KOPT-K1 (cell line): ENCODE measurements around the gene SNX33.
A peak's percentile ranks its signal among the peaks of the same experiment; 100 is the strongest.
"Not testable (repeated sequence)": the region's sequence is repeated elsewhere in the genome, so short reads cannot be mapped to it uniquely, and the experiment has no call there.

Experiments
- H3K27ac ChIP-seq: fragments of 200-600 bp; sonication (generic); 2 replicates; pipeline ENCODE4 v1.5.1; 2016; ENCODE audit warnings: antibody characterized with exemption, mild to moderate bottlenecking, low read depth, low read length; ENCODE audit not compliant: poor library complexity, severe bottlenecking
- H3K36me3 ChIP-seq: fragments of 200-600 bp; sonication (generic); 2 replicates; pipeline ENCODE4 v1.5.1; 2017; ENCODE audit warnings: antibody characterized with exemption, mild to moderate bottlenecking, low read length, moderate library complexity; ENCODE audit not compliant: insufficient read depth
- H3K9me3 ChIP-seq: fragments of 200-600 bp; sonication (generic); 2 replicates; pipeline ENCODE4 v1.5.1; 2017; ENCODE audit warnings: antibody characterized with exemption, low read length, mild to moderate bottlenecking; ENCODE audit not compliant: insufficient read depth, poor library complexity, severe bottlenecking

Gene SNX33

DNA sequence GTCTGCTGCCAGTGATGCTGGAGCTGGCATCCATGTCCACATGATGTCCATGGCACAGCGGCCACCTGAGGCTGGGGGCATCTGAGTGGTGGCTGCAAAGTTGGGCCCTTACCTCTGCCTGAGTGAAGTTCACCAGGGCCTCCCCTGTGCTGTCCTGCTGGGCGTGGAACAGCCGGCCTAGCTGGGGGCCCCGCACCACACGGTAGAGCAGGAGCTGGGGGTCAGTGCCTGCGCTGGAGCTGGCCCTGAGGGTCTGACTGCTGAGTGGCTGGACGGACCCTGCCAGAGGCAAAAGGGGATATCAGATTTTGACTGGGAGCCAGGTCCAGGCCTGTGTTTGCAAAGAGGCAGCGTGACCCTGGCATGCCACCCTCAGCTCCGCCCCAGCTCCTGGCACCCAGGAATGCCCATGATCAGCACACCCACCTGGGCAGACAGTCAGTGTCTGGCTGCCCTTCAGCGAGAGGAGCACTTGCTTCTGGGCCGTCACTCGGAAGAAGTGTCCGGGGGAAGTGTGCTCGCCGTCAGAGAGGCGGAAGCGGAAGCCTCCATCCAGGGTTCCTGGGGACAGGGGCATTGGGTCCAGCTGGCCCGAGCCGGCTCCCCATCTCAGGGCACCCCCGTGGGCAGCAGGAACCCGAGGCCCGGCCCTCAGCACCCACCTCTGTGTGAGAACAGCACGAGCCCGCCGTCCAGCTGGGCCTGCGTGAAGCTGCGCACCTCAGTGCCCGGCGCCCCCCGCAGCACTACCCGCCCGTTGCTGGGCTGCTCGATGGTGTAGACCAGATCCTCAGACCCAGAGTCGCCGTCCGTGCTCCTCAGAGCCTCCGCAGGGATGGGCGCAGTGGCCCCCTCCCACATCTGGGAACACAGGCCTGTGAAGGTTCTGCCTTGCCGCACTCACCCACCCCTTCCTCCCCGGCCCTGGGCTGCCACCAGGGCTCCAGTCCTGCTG, 34.7 kb downstream of the SNX33 start:
- Histone ChIP-seq H3K9me3 (no peaks in the 10 kb centered on the region), H3K36me3 (no peaks in the 10 kb centered on the region), H3K27ac (no peak overlapping the region)

DNA sequence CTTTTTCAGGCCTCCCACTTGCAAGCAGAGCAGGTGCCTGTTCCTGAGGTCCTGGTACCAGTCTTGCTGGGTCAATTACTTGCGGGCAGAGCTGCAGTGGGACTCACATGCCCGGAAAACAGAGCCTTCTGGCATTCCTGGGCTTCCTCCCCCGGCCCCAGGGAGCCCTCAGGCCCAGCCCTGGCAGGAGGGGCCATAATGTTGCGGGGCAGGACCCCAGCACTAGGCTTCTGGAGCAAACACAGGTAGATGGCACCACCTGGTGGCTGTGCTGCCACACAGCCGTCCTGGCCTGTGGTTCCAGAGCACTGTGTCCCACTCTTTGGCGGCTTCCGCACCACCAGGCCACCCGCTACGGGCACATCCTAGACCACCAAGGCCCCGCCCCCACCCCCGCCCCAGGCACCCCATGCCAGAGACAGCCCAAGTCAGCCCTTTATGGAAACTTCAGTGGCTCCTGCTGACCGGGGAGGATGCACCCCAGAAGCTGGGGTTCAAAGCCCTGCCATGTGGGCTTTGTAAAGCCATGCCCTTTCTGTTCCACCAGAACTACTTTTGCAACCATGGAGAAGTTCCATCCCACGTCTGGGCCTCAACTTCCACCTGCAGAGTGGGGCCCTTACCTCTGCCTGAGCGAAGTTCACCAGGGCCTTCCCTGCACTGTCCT, 36.1 kb downstream of the SNX33 start:
- H3K27ac ChIP-seq, H3K9me3 ChIP-seq: not testable (repeated sequence)

DNA sequence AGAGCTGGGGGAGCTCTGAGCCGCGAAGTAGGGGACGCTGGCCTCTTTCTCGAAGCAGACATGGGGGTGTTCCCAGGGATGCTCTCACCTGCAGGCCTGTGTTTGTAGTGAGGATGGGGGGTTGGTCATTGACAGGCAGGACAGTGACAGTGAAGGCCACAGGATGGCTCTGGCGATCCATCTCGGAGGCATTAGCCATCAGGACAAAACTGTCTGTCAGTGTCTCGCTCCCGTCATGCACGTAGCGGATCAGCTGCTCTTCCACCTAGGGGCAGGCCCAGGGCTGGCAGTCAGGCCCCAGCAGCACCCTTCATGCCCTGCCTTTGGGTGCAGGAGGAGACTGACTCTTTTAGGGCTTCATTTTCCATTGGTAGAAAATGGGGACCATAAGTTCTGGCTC, 36.9 kb downstream of the SNX33 start:
- Histone ChIP-seq H3K9me3 (no peaks in the 10 kb centered on the region), H3K27ac (no peak overlapping the region), H3K36me3 (no peaks in the 10 kb centered on the region)

More for the DNA sequence above, 36.1 kb downstream of the SNX33 start:
- not testable (repeated sequence) for H3K36me3 ChIP-seq

DNA sequence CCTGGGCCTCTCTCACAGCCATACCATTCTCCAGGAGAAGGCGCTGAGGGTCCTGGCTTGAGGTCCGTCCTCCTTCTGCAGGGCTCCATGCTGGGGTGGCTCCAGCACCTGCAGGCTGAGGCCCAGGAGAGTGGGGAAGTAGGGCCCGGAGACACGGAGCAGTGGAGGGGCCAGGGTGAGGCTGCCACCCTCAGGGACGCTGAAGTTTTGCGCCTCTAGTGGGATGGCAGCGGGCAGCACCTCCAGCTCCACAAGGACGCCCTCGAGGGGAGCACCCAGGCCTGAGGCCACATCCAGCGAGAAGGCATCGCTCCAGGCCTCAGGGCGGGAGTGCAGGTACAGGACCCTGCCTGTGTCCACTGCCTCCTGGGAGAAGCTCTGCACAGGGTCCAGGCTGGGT, 37.5 kb downstream of the SNX33 start:
- H3K27ac ChIP-seq, result no peak overlapping the region
- H3K36me3 ChIP-seq, result no peaks in the 10 kb centered on the region
- H3K9me3 ChIP-seq, result no peaks in the 10 kb centered on the region

DNA sequence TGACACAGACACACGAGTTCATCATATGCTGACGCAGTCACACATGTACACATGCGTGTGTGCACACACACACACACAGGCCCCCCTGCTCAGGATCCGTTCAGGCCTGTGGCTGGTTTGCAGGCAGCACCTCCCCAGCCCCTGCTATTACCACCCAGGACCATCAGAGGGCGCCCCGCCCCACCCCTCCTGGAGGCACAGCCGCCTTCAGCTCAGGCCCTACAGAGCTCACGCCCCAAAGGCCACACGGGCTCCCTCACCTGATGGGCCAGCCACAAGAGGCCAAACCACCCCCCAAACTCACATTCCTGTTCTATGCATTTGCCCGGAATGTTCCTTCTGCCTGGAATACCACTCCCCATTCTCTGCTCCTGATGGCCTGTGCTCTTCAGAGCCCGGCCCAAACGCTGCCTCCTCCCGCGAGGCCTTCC, 38.5 kb downstream of the SNX33 start:
- H3K27ac ChIP-seq, H3K36me3 ChIP-seq, H3K9me3 ChIP-seq: not testable (repeated sequence)

DNA sequence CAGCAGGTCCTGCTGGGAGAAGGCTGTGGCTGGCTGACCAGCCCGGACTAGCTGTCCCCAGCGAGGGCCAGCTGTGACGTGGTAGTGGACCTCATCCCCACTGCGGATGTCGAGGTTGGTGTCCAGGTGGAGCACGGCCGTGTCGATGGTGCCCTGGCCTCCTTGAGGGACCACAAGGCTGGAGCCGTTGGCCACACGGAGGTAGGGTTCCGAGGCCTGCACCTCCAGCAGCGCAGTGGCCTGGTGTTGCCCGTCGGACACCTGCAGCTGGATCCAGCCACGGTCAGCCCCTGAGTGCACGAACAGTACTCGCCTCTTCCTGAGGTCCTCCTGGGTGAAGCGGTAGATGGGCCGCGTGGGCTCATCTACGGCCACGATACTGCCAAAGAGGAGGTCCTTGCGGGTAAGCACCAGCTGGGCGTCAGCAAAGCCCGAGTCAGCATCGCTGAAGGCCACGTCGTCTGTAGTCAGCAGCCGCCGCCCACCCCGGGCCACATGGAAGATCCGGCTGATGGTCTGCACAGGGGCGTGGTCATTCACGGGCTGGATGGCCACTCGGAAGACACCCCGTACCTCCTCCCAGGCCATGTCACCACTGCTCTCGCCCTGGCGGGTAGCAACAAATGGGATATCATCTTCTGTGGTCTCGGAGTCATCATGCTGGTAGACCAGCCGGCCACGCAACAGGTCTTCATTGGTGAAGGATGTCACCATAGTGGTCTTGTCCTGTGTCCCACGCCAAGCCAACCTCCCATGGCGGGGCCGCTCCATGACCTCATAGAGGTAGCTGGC, 40.0 kb downstream of the SNX33 start:
- H3K9me3 ChIP-seq, result no peaks in the 10 kb centered on the region
- no peaks in the 10 kb centered on the region for H3K36me3 ChIP-seq
- no peak overlapping the region for H3K27ac ChIP-seq

DNA sequence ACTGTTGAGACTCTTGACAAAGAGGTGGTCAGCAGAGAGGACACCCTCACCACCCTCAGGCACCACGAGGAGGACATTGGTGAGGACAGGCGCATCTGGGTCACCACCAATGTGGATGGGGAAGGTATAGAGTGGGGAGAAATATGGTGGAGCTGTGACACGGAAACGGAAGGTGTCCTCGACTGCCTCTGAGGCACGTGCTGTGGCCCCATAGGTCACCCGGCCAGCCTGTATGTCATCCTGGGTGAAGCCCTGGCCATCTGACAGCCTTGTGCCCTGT, 40.5 kb downstream of the SNX33 start:
- no peaks in the 10 kb centered on the region for H3K9me3 ChIP-seq
- H3K27ac ChIP-seq, result no peak overlapping the region
- H3K36me3 ChIP-seq, result no peaks in the 10 kb centered on the region

DNA sequence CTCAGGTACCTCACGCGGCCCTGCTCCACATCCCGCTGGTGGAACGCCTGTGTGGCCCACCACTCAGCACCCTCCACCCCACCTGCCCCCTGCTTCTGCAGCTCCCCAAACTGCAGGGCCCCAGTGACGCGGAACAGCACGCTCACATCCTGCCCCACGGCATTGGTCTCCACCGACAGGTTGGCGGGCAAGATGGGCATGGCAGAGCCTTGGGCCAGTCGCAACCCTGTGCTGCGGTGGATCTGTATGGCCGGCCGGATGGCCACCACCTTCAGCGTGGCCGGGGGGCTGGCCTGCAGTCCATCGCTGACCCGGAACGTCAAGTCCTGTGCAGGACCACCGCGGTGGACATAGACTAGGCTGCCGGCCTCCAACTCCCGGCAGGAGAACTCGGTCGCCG, 41.1 kb downstream of the SNX33 start:
- Histone ChIP-seq H3K27ac (no peak overlapping the region), H3K9me3 (no peaks in the 10 kb centered on the region), H3K36me3 (no peaks in the 10 kb centered on the region)

DNA sequence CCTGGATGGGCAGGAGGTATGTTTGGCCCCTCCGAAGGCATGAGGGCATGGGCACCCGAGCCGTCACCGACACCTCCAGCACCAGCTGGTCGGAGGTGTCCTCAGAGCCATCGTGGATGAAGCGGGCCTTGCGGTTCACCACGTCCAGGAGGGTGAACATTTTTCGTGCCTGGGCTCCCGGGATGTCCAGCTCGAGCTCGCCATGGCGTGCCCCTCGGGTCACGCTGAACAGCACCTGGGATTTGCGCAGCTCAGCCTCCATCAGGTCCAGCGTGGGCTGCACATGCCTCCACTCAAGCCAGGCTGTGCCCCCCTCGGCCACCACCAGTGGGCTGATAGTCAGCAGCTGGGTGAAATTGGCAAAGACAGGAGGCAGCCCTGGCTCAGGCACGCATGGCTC, 41.7 kb downstream of the SNX33 start:
- not testable (repeated sequence) for H3K27ac ChIP-seq, H3K36me3 ChIP-seq, H3K9me3 ChIP-seq

DNA sequence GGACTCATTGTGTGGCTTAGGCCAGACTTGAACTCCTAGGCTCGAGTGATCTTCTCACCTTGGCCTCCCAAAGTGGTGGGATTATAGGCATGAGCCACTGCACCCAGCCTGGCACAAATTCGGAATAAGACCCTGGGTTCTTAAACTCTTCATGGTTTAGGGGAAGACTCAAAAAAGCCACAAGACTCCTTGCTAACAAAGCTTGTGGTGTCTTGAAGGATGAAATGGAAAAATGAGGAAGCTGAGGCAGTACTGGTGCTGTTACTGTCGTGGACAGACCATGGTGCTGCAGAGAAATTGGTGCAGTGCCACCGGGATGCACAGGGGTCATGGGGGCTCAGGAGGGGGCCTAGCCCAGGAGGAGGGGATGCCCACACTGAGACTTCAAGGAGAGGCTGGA, 44.6 kb downstream of the SNX33 start:
- not testable (repeated sequence) for H3K9me3 ChIP-seq, H3K27ac ChIP-seq, H3K36me3 ChIP-seq

DNA sequence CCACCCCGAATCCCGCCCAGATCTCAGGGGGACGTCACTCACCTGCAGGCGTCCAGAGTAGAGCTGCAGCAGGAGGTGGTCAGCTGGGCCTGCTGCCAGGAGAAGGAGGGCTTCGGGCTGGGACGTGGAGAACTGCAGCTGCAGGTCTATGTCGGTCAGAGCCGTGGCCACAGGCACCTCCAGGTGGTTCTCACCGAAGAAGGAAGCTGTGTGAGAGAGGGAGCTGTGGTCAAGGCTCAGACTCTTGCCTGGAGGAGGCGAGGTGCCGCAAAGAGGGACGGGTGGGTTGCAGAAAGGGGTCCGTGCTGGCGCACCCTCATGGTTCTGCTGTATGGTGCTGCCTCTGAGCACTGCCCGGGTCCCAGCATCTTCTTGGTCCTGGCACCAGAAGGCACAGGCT, 45.3 kb downstream of the SNX33 start:
- H3K9me3 ChIP-seq, H3K36me3 ChIP-seq, H3K27ac ChIP-seq: not testable (repeated sequence)

DNA sequence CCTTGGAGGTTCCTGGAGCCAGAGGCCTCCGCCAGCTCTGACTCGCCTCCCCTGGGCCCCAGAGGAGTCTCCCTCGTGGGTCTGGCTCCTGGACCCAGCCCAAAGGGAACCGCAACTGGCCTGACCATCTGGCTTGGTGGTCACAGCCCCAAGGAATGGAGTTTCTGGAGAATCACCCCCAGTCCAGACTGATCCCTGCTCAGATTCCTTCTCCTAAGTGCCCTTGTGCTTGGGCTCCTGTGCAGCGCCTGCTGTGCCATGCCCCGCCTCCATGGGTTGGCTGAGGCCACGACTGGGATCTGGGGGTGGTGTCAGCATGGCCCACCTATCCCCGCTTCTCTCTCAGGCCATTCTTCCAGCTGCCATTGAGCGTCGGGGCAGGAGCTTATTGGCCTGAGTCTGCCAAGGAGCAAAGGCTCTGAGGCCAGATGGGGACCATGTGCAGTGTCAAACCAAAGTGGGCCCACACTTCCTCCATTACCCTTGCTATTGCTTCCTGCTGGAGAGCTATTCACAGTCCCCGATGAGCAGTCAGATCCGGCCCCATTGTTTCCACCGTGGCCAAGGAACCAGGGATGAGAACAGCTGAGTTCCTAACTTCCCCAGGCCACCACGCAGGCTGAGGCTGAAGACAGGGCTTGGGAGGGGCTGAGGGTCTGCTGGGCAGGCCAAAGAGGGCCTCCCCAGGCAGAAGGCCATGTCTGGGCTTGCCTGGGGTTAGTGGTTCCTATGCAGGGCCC, 46.0 kb downstream of the SNX33 start:
- no peaks in the 10 kb centered on the region for H3K9me3 ChIP-seq
- H3K27ac ChIP-seq, result no peak overlapping the region
- no peaks in the 10 kb centered on the region for H3K36me3 ChIP-seq

DNA sequence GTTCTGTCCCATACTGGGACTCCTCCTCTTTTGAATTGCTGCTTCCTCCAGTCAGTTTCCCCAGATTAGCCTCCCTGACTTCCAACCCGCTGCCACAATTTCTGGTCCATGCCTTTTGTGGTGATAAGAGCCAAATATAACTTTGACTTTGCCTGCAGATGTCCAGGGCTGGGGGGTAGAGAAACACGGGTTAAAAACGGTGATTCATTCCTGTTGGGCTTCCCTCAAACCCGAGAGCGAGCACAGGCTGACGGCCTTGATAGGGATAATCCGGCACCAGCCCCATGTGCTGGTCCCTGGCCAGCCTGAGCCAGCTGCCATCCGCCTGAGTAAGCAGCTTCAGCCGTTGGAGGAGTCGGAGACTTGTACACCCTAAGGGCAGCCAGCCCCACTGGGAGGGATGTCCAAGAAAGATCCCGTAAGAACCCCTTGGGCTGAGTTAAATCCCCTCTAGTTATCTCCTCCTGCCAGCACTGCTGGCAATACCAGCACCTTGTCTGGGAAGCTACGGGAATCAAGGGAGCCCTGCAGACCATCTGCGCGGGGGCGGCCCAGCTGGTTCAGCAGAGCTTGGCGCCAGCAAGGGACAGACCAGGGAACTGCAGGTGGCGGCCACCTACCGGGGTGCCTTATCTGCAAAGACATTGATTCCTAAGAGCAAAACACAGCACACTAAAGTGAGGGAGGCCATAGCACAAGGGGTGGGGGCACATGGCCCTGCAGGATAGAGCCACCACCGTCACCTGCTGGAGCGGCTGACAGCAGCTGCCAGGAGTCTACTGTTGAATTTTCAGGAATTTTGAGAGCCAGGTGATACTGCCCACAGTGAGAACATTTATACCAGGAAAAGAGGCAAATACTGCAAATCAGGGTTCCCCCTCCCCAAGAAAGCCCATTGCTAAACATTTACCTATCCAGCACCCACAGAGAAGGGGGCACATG, 46.8 kb downstream of the SNX33 start:
- Histone ChIP-seq H3K27ac (peak overlapping the region; percentile 47), H3K36me3 (no peaks in the 10 kb centered on the region)

DNA sequence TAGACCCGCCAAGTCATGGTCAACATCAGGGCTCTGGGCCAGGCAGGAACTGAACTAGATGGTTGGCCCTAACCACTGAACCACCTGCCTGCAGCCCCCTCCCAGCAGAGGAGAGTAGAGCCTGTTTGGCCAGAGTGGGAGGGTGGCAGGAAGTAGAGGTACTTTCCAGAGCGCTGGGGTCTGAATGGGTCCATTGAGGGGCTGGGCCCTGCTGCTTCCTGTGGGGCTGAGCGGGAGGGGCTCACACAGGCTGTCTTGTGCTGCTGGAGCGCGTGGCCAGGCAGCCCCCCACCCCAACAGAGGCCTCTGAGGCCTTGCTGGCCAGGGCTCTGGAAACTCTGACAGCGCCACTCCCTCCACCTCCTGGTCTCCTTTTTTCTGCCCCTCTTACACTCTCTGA, 47.5 kb downstream of the SNX33 start:
- Histone ChIP-seq H3K27ac (peak overlapping the region; percentile 47), H3K9me3 (no peaks in the 10 kb centered on the region), H3K36me3 (no peaks in the 10 kb centered on the region)

More for the DNA sequence above, 46.8 kb downstream of the SNX33 start:
- H3K9me3 ChIP-seq, result no peaks in the 10 kb centered on the region
